Activated naive CD4-positive, alpha-beta T cell treated with anti-CD3 and anti-CD28 coated beads, Interleukin-2, amount 10 ng/mL, durations not matched to agents 7 days and 5 days (primary cell): Measurements from ENCODE around the gene CBARP.
"Not testable (repeated sequence)": the region's sequence is repeated elsewhere in the genome, so short reads cannot be mapped to it uniquely, and the experiment has no call there.

Experiments
- CTCF ChIA-PET: fragments of 350-600 bp; sonication (Branson Sonifier 250); formaldehyde crosslinking; loops from one replicate; lab custom pipeline; 2021; ENCODE audit warnings: antibody characterized with exemption; lab: Charles Lee
- DNase-seq: peaks from one replicate; pipeline ENCODE4 v3.0.0-alpha.2; 2020
- H3K27ac Mint-ChIP-seq: one replicate; pipeline ENCODE4 v1.8.0; 2021; ENCODE audit warnings: mild to moderate bottlenecking, moderate library complexity, mixed read lengths
- H3K27me3 Mint-ChIP-seq: one replicate; pipeline ENCODE4 v1.8.0; 2021; ENCODE audit warnings: mild to moderate bottlenecking, mixed read lengths
- H3K36me3 Mint-ChIP-seq: one replicate; pipeline ENCODE4 v1.8.0; 2021; ENCODE audit warnings: mixed read lengths
- H3K4me1 Mint-ChIP-seq: one replicate; pipeline ENCODE4 v1.8.0; 2021; ENCODE audit warnings: mixed read lengths
- H3K4me3 Mint-ChIP-seq: one replicate; pipeline ENCODE4 v1.8.0; 2021; ENCODE audit warnings: mild to moderate bottlenecking, moderate library complexity, mixed read lengths
- H3K9me3 Mint-ChIP-seq: one replicate; pipeline ENCODE4 v1.8.0; 2021; ENCODE audit warnings: mixed read lengths

CBARP gene

DNA sequence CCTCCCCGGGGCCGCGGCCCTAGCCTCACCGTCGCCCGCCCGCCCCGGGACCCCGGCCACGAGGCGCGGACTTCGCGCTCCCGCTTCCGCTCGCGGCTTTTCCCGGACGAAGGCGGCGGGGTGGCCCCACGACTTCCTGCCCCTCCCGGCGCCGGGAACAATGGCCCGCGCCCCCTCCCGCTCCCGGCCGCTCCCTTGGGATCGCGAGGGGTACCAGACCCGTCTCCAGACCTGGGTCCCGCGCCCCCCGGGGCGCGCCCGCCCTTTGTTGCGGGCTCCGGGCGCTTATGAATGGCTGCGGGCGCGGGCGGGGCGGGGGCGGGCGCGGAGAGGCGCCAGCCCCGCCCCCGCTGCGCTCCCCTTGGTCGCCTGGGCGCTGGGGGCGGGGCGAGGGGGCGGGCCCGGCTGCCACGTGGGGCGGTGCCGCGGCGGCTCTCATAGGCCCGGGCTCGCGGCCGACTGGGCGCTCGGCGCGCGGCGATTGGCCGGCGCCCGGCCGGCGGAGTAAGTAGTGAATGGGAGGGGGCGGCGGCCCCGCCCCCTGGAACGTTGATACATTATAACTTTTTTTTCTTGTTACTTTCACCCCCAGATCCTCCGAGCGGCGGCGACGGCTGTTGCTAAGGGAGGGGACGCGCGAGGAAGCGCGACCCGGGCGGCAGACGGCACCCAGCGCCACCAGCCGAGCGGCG is 11.6 kb upstream of the CBARP start:
- CTCF ChIA-PET: interaction anchor here (0.6 to 0.7 kb wide), 2 partner anchors 17 to 19 kb away, joined by 3 to 5 read pairs; partner anchors contain the start of gene CIRBP
- Mint-ChIP-seq H3K27me3 (no peaks in the 10 kb centered on the region), H3K27ac (peak overlapping the region; percentile 90), H3K4me1 (peaks cover 16% of the 10 kb centered on the region), H3K9me3 (no peaks in the 10 kb centered on the region), H3K4me3 (peak overlapping the region; percentile 79), H3K36me3 (peaks cover 19% of the 10 kb centered on the region)
- DNase-seq: peak; percentile 96

DNA sequence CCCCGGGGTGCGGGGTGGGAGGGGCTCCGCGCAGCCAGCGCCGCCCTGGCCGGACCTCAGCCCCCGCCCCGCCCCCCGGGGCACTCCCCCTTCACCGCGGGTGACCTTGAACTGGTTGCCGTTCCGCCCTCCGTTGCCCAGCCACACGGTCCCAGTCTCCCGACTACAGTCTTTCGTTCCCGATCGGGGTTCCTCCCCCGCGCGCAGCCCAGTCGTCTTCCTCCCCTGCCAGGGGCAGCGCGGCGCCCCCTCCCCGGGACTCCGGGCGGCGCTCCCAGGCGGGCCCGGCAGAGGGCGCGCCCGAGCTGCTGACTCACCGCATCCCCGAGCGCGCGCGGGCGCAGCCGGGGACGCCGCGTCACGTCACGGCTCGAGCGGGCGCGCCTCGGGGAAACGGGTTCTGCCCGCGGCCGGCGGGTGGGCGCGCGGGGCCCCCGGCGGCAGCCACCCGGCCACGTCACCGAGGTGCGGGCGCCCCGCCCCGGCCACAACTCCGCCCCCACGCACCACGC is 11.0 kb upstream of the CBARP start:
- peaks cover 15% of the 10 kb centered on the region for H3K4me1 Mint-ChIP-seq
- DNase-seq: peak; percentile 82
- CTCF ChIA-PET: interaction anchor here (0.6 to 0.7 kb wide), 2 partner anchors 18 to 20 kb away, joined by 3 to 5 read pairs; partner anchors contain the start of gene CIRBP
- H3K9me3 Mint-ChIP-seq: no peaks in the 10 kb centered on the region
- peaks cover 19% of the 10 kb centered on the region for H3K36me3 Mint-ChIP-seq
- H3K27ac Mint-ChIP-seq: peak overlapping the region; percentile 82
- peak overlapping the region; percentile 77 for H3K4me3 Mint-ChIP-seq
- H3K27me3 Mint-ChIP-seq: no peaks in the 10 kb centered on the region

DNA sequence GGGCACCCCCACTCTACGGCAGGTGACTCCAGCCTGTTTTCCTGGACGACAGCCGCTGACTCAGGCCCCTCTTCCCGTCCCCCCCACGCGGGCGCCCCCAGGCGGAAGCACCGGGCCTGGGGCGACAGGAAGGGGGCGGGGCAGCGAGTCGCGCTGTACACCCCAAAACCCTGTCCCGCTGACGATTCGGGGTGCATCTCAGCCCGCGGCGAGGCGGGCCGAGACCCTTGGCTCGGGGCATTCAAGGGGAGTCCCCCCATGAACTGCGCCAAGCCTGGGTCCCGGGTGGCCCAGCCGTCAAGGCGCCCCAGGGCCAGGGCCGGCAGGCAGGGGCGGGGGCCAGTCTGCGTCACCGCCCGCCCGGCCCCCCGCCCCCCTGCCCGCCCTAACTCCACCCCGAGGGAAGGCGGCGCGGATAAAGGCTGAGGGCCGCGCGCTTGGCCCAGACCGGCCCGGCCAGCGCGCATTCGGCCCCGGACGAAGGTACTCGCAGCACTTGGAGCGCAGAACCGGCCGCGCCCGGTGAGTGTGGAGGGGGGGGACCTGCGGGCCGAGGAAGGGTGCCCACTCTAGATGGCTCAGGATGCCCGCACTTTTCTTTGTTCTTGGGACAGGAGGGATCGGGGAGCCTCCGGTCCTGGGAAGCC is 10.5 kb upstream of the CBARP start, which contains the start of gene MIDN:
Gene MIDN, plus strand, starts transcription at position 445 of the 647 bp plus-strand sequence. CDS start 1,714 bp downstream, outside the sequence.
- peaks cover 15% of the 10 kb centered on the region for H3K36me3 Mint-ChIP-seq
- H3K4me1 Mint-ChIP-seq: peaks cover 15% of the 10 kb centered on the region
- H3K4me3 Mint-ChIP-seq: peak within 1 kb of the TSS; percentile 77
- no peaks in the 10 kb centered on the region for H3K9me3 Mint-ChIP-seq
- no peaks in the 10 kb centered on the region for H3K27me3 Mint-ChIP-seq
- peak; percentile 68 for DNase-seq
- peak within 1 kb of the TSS; percentile 82 for H3K27ac Mint-ChIP-seq
- CTCF ChIA-PET: no interaction called here

DNA sequence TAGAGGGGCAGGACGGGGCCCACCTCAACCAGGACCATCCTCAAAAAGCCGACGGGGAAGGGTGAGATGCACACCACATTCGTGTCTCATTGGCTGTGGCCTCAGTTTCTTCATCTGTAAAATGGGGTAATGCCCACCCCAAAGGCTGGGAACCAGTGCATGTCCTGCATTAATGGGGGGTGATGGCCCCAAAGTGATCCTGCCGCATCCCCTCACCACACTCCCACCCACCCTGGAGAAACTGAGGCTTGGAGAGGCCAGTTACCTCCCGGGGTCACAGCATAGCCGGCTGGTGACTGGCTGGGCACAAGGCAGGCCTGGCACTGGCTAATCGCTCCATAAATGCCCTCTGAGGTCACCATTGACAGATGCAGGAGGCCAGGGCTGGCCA is 9.9 kb upstream of the CBARP start:
- no peak for DNase-seq
- H3K27ac Mint-ChIP-seq: no peak overlapping the region
- no peaks in the 10 kb centered on the region for H3K9me3 Mint-ChIP-seq
- CTCF ChIA-PET: interaction anchor here (7.7 kb wide), 1 partner anchor 19 kb away, joined by 295 read pairs; the partner anchor contains the start of gene CIRBP
- peak overlapping the region; percentile 38 for H3K4me3 Mint-ChIP-seq
- no peaks in the 10 kb centered on the region for H3K27me3 Mint-ChIP-seq
- H3K36me3 Mint-ChIP-seq: peaks cover 15% of the 10 kb centered on the region
- H3K4me1 Mint-ChIP-seq: peaks cover 19% of the 10 kb centered on the region

DNA sequence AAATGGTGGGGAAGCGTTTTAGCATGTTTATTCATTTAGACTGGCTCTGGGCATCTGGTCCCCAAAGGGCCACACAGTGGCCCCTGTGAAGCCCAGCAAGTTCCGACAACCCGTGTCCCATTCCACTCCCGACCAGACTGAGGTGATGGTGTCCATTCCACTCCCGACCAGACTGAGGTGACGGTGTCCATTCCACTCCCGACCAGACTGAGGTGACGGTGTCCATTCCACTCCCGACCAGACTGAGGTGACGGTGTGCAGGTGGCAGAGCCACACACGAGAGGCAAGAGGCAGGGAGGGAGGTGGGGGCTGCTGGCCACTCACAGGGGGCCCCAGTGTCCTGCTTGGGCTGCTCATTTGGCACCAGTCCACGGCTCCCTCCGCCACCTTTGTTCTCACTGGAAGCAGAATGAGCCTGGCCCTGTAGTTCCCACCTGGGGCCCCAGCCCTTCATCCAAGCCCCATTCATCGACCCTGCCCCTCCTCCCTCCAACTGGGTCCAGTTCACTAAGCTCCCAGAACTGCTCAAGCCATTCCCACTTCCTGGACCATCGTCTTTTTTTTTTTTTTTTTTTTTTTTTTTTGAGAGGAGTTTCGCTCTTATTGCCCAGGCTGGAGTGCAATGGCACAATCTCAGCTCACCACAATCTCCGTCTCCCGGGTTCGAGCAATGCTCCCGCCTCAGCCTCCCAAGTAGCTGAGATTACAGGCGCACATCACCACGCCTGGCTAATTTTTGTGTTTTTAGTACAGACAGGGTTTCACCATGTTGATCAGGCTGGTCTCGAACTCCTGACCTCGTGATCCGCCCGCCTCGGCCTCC is 8.7 kb upstream of the CBARP start:
- CTCF ChIA-PET: interaction anchor here (7.7 kb wide), 1 partner anchor 20 kb away, joined by 295 read pairs; the partner anchor contains the start of gene CIRBP
- peaks cover 27% of the 10 kb centered on the region for H3K4me1 Mint-ChIP-seq
- H3K36me3 Mint-ChIP-seq: peaks cover 10% of the 10 kb centered on the region
- H3K4me3 Mint-ChIP-seq, H3K27me3 Mint-ChIP-seq, DNase-seq, H3K9me3 Mint-ChIP-seq: not testable (repeated sequence)
- H3K27ac Mint-ChIP-seq: peak overlapping the region; percentile 49

DNA sequence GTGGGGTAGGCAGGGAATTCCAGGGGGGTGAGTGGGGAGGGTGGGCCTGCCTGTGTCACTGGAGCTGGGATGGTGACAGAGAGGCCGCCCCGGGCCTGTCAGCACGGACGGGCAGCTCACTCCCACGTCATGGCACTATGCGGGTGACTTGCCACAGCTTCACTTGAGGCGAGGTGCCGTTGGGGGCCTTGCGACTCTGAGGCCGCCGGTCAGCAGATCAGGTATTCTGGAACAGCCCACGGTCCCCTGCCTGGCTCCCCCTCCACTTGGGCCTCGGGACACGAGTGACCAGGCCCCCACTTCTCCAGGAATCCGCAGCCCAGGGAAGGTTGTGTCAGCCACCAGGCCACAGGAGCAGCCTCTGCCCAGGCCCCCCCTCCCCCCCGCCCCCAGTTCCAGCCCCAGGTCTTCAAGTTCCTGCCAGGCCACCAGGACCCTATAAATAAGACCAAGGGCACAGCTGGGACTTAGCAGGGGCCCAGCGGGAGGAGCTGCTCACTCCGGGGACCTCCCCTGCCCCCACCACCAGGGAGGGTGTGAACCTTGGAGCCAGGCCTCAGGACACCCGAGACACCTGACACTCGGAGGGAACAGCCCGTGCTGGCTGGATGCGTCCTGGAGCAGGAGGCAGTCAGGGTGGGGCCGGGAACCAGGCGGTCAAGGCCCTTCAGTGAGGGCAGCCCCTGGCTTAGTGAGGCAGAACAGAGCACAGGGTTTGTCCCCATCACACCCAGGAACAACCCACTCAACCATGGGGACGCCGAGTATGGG is 7.9 kb upstream of the CBARP start:
- no peak overlapping the region for H3K27ac Mint-ChIP-seq
- peaks cover 6% of the 10 kb centered on the region for H3K36me3 Mint-ChIP-seq
- peaks cover 5% of the 10 kb centered on the region for H3K27me3 Mint-ChIP-seq
- DNase-seq: no peak
- H3K9me3 Mint-ChIP-seq: no peaks in the 10 kb centered on the region
- H3K4me3 Mint-ChIP-seq: no peak overlapping the region
- CTCF ChIA-PET: interaction anchor here (1.4 to 7.7 kb wide), 3 partner anchors 21 to 34 kb away, joined by 3 to 295 read pairs (median 10); partner anchors contain the start of gene CIRBP
- H3K4me1 Mint-ChIP-seq: peaks cover 35% of the 10 kb centered on the region

DNA sequence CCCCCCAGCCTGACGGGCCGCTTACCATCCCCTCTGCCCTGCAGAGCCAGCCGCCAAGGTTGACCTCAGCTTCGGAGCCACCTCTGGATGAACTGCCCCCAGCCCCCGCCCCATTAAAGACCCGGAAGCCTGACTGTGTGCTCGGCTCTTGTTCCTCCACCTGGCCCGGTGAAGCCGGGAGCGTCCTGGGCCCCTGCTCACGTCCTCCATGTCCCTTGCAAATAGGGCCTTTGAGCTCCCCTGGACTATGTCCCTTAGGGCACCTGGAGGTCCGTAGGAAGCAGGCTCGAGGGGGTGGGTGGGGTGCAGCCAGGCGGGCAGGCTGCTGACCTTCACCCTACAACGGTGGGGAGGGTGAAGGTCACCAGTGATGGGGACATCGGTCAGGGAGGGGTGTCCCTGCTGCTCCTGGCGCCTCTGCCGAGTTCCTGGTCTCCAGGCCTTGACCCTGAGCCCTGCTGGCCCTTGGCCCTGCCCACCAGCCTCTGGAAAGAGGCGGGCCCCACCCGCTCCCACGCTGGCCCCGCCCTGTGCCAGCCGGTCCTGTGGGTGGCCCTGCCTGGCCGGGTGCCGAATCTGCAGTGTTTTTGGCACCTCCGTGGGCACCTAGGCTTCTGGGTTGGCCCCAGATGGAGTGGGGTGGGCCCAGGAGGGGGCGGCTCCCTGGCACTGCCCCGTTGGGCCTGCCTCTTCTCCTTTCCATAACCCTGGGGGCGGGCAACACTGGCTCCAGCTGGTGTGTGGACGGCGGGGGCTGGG is 7.1 kb upstream of the CBARP start:
- CTCF ChIA-PET: interaction anchor here (0.5 to 7.7 kb wide), 22 partner anchors 8 to 1815 kb away, joined by 3 to 295 read pairs (median 4); partner anchors contain the start of genes ABCA7, CIRBP, FAM174C and WDR18
- peaks cover 7% of the 10 kb centered on the region for H3K27me3 Mint-ChIP-seq
- H3K27ac Mint-ChIP-seq: peak overlapping the region; percentile 84
- H3K4me1 Mint-ChIP-seq: peaks cover 36% of the 10 kb centered on the region
- peak overlapping the region; percentile 15 for H3K4me3 Mint-ChIP-seq
- no peak for DNase-seq
- H3K36me3 Mint-ChIP-seq: peaks cover 6% of the 10 kb centered on the region
- H3K9me3 Mint-ChIP-seq: no peaks in the 10 kb centered on the region

DNA sequence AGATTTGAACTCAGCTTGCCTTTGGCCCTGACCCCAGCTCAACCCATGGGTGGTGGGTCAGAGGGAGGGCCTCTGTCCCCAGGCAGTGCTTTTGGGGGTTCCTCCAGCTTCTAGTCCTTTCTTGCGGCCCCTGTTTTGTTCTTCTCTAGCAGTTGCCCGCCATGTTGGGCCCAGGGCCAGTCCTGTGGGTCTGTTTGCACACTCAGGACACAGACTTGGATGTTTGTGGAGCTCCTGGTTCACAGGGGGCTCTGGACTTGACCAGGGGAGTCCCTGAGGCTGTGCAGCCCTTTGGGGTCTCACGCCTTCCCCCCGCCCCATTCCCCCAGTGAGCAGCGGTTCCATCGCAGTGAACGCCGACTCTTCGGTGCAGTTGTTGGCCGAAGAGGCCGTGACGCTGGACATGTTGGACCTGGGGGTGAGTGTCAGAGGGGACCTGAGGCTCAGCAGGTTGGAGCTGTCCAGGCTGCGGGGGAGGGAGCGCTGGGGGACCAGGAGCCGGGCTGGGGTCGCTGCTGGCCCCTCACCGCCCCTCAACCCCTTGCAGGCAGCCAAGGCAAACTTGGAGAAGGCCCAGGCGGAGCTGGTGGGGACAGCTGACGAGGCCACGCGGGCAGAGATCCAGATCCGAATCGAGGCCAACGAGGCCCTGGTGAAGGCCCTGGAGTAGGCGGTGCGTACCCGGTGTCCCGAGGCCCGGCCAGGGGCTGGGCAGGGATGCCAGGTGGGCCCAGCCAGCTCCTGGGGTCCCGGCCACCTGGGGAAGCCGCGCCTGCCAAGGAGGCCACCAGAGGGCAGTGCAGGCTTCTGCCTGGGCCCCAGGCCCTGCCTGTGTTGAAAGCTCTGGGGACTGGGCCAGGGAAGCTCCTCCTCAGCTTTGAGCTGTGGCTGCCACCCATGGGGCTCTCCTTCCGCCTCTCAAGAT is 6.2 kb upstream of the CBARP start:
- peak overlapping the region; percentile 15 for H3K4me3 Mint-ChIP-seq
- no peaks in the 10 kb centered on the region for H3K9me3 Mint-ChIP-seq
- H3K36me3 Mint-ChIP-seq: peaks cover 5% of the 10 kb centered on the region
- H3K27me3 Mint-ChIP-seq: peaks cover 15% of the 10 kb centered on the region
- DNase-seq: peak; percentile 89
- CTCF ChIA-PET: interaction anchor here (0.5 to 7.7 kb wide), 26 partner anchors 9 to 1816 kb away, joined by 3 to 295 read pairs (median 4); partner anchors contain the start of genes ABCA7, CIRBP, FAM174C and WDR18
- peak overlapping the region; percentile 84 for H3K27ac Mint-ChIP-seq
- H3K4me1 Mint-ChIP-seq: peaks cover 40% of the 10 kb centered on the region

DNA sequence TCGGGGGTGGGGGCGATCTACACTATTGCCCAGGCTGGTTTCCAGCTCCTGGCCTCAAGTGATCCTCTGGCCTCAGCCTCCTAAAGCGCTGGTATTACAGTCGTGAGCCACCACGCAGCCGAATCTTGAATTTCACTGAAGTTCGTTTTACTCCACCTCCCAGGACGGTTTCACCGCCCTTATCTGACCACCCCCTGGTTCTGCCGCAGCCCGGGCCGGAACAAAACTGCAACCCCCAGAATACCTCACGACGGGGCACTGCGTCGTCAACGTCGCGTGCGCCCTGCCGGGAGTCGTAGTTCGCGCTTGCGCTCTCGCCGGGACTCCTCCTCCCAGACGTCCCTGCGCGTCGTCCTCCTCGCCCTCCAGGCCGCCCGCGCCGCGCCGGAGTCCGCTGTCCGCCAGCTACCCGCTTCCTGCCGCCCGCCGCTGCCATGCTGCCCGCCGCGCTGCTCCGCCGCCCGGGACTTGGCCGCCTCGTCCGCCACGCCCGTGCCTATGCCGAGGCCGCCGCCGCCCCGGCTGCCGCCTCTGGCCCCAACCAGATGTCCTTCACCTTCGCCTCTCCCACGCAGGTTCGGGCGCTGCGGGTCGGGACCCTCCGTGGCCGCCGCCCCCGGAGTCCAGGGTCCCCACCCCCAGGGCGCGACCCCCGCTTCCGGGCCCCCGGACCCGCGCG is 3.8 kb upstream of the CBARP start, which contains the start of gene ATP5F1D:
Gene ATP5F1D, plus strand, starts transcription at position 335 of the 679 bp plus-strand sequence. Its CDS starts 100 bp downstream, at position 435.
- H3K4me3 Mint-ChIP-seq: peak within 1 kb of the TSS; percentile 78
- peaks cover 7% of the 10 kb centered on the region for H3K36me3 Mint-ChIP-seq
- H3K27me3 Mint-ChIP-seq: peaks cover 33% of the 10 kb centered on the region
- DNase-seq: peak; percentile 95
- peaks cover 48% of the 10 kb centered on the region for H3K4me1 Mint-ChIP-seq
- CTCF ChIA-PET: interaction anchor here (1.1 to 7.7 kb wide), 5 partner anchors 25 to 318 kb away, joined by 4 to 295 read pairs (median 5); partner anchors contain the start of genes CIRBP and WDR18
- H3K9me3 Mint-ChIP-seq: no peaks in the 10 kb centered on the region
- H3K27ac Mint-ChIP-seq: peak within 1 kb of the TSS; percentile 88

DNA sequence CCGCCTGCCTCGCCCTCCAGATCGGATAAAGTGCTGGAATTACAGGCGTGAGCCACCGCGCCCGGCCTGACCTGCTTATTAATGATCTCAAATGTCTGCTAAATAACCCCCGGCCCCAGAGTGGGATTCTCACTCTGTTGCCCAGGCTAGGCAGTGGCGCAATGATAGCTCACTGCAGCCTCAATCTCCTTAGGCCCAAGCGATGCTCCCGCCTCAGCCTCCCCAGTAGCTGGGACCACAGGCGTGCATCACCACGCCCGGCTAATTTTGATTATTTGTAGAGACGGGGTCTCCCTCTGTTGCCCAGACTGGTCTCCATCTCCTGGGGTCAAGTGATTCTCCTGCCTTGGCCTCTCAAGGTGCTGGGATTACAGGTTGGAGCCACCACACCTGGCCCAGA is 3.1 kb upstream of the CBARP start:
- peak overlapping the region; percentile 78 for H3K4me3 Mint-ChIP-seq
- H3K27ac Mint-ChIP-seq: peak overlapping the region; percentile 85
- peaks cover 40% of the 10 kb centered on the region for H3K27me3 Mint-ChIP-seq
- H3K36me3 Mint-ChIP-seq: peaks cover 7% of the 10 kb centered on the region
- CTCF ChIA-PET: interaction anchor here (0.8 to 7.7 kb wide), 8 partner anchors 26 to 318 kb away, joined by 3 to 295 read pairs (median 4); partner anchors contain the start of genes CIRBP, FAM174C and WDR18
- no peak for DNase-seq
- peaks cover 43% of the 10 kb centered on the region for H3K4me1 Mint-ChIP-seq
- H3K9me3 Mint-ChIP-seq: no peaks in the 10 kb centered on the region
